Lower lobe of right lung (tissue), 2 donors: ENCODE measurements around the gene NRXN3. TPM values are rescaled to one million over a fixed set of nuclear protein-coding genes. Genes with fewer than 3 reads are reported as not detected.

Experiments used
- ATAC-seq, 2 donors: fragments of 200-7000 bp; cut with Tn5 transposase; one replicate each; pipeline ENCODE4 v1.9.1; 2020 to 2022; ENCODE audit warnings: mild to moderate bottlenecking in 2 of 2, moderate library complexity in 2 of 2
- DNase-seq: peaks from one replicate; pipeline ENCODE4 v3.0.0-alpha.2; 2020
- H3K27ac ChIP-seq: fragments of 200-600 bp; one replicate; pipeline ENCODE4 v1.8.0; 2022
- H3K27me3 ChIP-seq: fragments of 200-600 bp; one replicate; pipeline ENCODE4 v1.8.0; 2022; ENCODE audit warnings: low read depth
- H3K36me3 ChIP-seq: fragments of 200-600 bp; one replicate; pipeline ENCODE4 v1.8.0; 2022; ENCODE audit warnings: mild to moderate bottlenecking
- H3K4me1 ChIP-seq: fragments of 200-600 bp; one replicate; pipeline ENCODE4 v1.8.0; 2022
- H3K4me3 ChIP-seq: fragments of 200-600 bp; one replicate; pipeline ENCODE4 v1.8.0; 2022; ENCODE audit warnings: mild to moderate bottlenecking
- H3K9me3 ChIP-seq: fragments of 200-600 bp; one replicate; pipeline ENCODE4 v1.8.0; 2022
- intact Hi-C: fragments of 100-400 bp; cut with DNase I; formaldehyde crosslinking; loops from one replicate; pipeline ENCODE4 v1.11.0; 2022
- total RNA-seq: library from RNA; stranded (reverse); fragmentation: NEBNext Ultra II Directional; extraction: Animal tissue kit (Norgen Biotek cat#: 25700); gene quantifications from one replicate; pipeline ENCODE4 v1.2.1, GENCODE V29; 2021
- TF ChIP-seq, protein P1 (sequence below): fragments of 200-600 bp; IDR thresholded peaks from one replicate; pipeline ENCODE4 v1.8.0; 2022; ENCODE audit warnings: antibody characterized with exemption, mild to moderate bottlenecking
- donor health status: DM: no; HTN: yes; CAD: no; lungs with severe emphysema.

Gene NRXN3
- total RNA-seq, 1 donor from 2014 or later = 9.0 TPM

DNA sequence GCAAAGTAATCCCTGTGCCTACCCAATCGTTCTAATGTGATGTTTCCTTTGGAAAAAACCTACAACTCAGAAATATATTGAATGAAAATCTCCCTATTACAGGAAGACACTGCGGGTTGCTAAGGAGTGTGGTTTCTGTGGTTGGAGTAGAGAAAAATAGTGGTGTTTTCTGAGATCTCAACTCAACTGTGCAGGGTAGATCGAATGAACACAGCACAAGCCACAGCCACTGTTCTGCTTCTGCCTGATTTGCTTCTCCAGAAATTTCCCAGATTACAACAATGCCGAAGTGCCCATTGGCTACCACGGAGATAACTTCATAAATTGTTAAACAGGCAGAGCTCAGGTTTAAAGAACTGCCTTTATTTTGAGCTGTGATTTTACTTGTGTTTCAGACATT, 1560.8 kb downstream of the NRXN3 start:
- DNase-seq (no peak), ATAC-seq (no peak)
- TF ChIP-seq, protein P1, sequence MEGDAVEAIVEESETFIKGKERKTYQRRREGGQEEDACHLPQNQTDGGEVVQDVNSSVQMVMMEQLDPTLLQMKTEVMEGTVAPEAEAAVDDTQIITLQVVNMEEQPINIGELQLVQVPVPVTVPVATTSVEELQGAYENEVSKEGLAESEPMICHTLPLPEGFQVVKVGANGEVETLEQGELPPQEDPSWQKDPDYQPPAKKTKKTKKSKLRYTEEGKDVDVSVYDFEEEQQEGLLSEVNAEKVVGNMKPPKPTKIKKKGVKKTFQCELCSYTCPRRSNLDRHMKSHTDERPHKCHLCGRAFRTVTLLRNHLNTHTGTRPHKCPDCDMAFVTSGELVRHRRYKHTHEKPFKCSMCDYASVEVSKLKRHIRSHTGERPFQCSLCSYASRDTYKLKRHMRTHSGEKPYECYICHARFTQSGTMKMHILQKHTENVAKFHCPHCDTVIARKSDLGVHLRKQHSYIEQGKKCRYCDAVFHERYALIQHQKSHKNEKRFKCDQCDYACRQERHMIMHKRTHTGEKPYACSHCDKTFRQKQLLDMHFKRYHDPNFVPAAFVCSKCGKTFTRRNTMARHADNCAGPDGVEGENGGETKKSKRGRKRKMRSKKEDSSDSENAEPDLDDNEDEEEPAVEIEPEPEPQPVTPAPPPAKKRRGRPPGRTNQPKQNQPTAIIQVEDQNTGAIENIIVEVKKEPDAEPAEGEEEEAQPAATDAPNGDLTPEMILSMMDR = no peak
- Histone ChIP-seq H3K9me3 (peaks cover 2% of the 10 kb centered on the region), H3K4me3 (no peak overlapping the region), H3K4me1 (no peaks in the 10 kb centered on the region), H3K27me3 (no peaks in the 10 kb centered on the region), H3K36me3 (no peaks in the 10 kb centered on the region), H3K27ac (no peak overlapping the region)
- intact Hi-C loops = no loop called here

DNA sequence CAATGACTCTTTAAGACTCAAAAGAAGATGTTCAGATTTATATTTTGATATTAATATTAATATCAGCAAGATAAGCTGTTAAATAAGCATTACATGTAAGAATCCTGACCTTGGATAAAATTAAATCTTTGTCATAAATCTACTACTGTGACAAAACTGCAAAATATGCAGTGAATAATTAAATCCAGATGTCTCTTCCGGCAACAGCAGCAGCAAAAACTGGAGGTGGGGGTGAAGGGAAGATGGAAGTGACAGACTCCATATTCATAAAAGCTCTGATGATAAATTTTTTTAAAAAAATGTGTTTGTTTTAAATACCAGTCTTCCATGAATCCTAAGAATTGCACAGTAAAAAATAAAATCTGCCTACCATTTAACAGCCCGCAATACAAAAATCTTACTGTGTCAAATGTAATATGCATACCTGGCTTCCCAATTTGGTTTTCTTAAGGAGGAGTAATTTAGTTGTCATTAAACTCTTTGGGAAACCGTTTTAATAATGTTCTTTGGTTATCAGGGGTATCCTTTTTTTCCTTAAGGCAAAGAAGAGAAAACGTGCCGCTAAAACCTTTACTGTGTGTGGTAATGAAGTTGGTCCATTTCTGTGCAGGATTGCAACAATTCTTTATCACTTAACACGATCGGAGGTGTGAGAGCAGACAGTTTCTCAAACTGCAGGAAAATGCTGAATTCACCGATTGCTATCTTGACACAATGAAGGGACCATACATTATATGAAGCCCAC, 1562.9 kb downstream of the NRXN3 start:
- ATAC-seq (no peak), DNase-seq (no peak)
- Histone ChIP-seq H3K27me3 (no peaks in the 10 kb centered on the region), H3K9me3 (peaks cover 18% of the 10 kb centered on the region), H3K27ac (no peak overlapping the region), H3K4me3 (no peak overlapping the region), H3K36me3 (no peaks in the 10 kb centered on the region), H3K4me1 (no peaks in the 10 kb centered on the region)
- intact Hi-C loops = no loop called here
- TF ChIP-seq, protein P1 = no peak

DNA sequence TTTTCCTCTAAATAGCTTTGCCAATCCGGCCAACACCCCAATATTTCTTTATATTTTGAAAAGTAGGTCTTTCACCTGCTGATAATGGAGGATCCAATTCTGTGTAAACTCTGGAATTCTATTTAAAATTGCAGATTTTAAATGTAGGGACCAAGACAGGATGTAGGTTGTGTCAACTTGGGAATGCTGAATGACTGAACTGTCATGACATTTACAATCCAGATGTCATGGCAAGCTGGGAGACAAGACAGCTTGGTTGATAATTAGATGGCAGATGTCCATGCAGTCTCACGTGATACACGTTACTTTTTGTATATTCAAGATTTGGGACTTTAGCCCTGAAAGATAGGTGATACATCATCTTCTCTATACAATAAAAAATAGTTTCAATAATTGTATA, 1564.0 kb downstream of the NRXN3 start:
- no peaks in the 10 kb centered on the region for H3K36me3 ChIP-seq
- H3K27me3 ChIP-seq = no peaks in the 10 kb centered on the region
- ATAC-seq (no peak), DNase-seq (no peak)
- H3K27ac ChIP-seq = no peak overlapping the region
- no peaks in the 10 kb centered on the region for H3K4me1 ChIP-seq
- peaks cover 18% of the 10 kb centered on the region for H3K9me3 ChIP-seq
- no peak overlapping the region for H3K4me3 ChIP-seq
- intact Hi-C loops = no loop called here
- TF ChIP-seq, protein P1 = no peak

DNA sequence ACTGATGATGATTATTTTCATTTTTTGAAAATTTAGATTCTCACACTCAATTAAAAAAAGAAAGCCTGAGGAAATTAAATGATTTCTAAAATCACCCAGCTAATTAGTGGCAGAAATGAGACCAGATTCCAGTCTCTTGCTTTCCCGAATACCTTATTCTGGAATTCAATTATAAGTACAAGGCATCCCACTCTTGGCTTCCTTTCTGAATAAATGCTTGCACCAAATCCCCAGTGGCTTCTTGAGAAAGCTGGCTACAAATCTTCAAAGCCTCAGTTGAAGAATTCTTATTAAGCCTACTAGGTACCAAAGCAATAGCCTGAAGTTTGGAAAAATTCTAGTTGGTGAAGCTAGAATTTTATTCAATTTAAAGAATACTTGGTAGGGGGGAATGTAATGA, 1564.5 kb downstream of the NRXN3 start:
- Histone ChIP-seq H3K4me3 (no peak overlapping the region), H3K27ac (no peak overlapping the region), H3K4me1 (no peaks in the 10 kb centered on the region), H3K27me3 (no peaks in the 10 kb centered on the region), H3K9me3 (peaks cover 18% of the 10 kb centered on the region), H3K36me3 (no peaks in the 10 kb centered on the region)
- no peak for ATAC-seq
- DNase-seq = no peak
- TF ChIP-seq, protein P1 = no peak
- intact Hi-C loops = no loop called here

DNA sequence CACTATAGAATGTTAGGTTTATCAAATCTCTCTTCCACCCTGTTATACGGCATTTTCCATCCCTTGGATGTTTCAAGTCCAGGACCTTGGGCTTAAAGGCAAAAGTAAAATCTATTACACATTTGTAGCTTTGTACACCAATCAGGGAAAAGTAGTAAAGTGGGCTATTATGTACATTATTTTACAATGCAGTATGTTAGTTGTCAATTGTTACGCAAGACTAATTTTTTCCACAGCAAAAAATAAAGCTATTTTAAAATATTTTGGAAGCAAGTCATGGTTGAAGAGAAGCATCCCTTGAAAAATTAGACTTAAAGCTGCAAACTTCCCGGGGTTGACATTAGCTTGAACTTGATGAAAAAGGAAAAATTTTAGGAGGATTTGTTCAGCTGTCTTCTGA, 1564.9 kb downstream of the NRXN3 start:
- DNase-seq (no peak), ATAC-seq (no peak)
- no peaks in the 10 kb centered on the region for H3K4me1 ChIP-seq
- TF ChIP-seq, protein P1 = no peak
- no peak overlapping the region for H3K27ac ChIP-seq
- no peaks in the 10 kb centered on the region for H3K27me3 ChIP-seq
- H3K9me3 ChIP-seq = peaks cover 18% of the 10 kb centered on the region
- no peak overlapping the region for H3K4me3 ChIP-seq
- no peaks in the 10 kb centered on the region for H3K36me3 ChIP-seq
- intact Hi-C loops = no loop called here
